GM12878 (cell line): ENCODE measurements around the gene CD82. TPM values are rescaled to one million over a fixed set of nuclear protein-coding genes. Genes with fewer than 3 reads are reported as not detected.
A peak's percentile ranks its signal among the peaks of the same experiment; 100 is the strongest.

Experiments used
- ATAC-seq: fragments of 200-7000 bp; cut with Tn5 transposase; 3 replicates; pipeline ENCODE4 v1.9.1; 2020; ENCODE audit warnings: mild to moderate bottlenecking, moderate library complexity
- BruUV-seq: library from RNA; stranded (reverse); fragments of 400-500 nt; replicated peaks from 2 replicates; lab custom pipeline; 2021; lab: Mats Ljungman, UMichigan
- CTCF ChIA-PET: fragments of 300-600 bp; sonication (Branson Sonifier 250); formaldehyde crosslinking; extraction: SDS; loops from one replicate; lab custom pipeline; 2021; ENCODE audit warnings: inconsistent platforms; lab: Yijun Ruan, JAX
- POLR2A ChIA-PET: fragments of 350-600 bp; formaldehyde crosslinking; extraction: SDS; loops from one replicate; lab custom pipeline; 2021; ENCODE audit warnings: inconsistent platforms; lab: Charles Lee
- RAD21 ChIA-PET: fragments of 300-600 bp; sonication (Branson Sonifier 250); formaldehyde crosslinking; loops from one replicate; lab custom pipeline; 2023; ENCODE audit warnings: antibody characterized with exemption; ENCODE audit not compliant: unreplicated experiment; lab: Charles Lee
- SMC1A ChIA-PET: fragments of 300-600 bp; sonication (Branson Sonifier 250); formaldehyde crosslinking; loops from one replicate; lab custom pipeline; 2023; ENCODE audit not compliant: unreplicated experiment, uncharacterized antibody; lab: Charles Lee
- DNase-seq: peaks from one replicate; pipeline ENCODE4 v3.0.0-alpha.2; 2011; ENCODE audit warnings: low read depth, low spot score
- FAIRE-seq: peaks from 3 replicates; lab custom pipeline; 2011; peaks lifted over from hg19 to GRCh38; lab: Jason Lieb, UNC
- H2AFZ ChIP-seq: 2 replicates; pipeline ENCODE4 v1.6.0; 2011; ENCODE audit warnings: low read depth, low read length, control low read depth; ENCODE audit not compliant: control insufficient read depth
- H3K27ac ChIP-seq: 2 replicates; pipeline ENCODE4 v1.5.1; 2011; ENCODE audit warnings: control low read depth; ENCODE audit not compliant: control insufficient read depth, insufficient read depth
- H3K27me3 ChIP-seq, 2 experiments: replicated peaks in 1 of 2; 2 replicates each; pipeline versions ENCODE4 v1.6.0 to v1.6.1; 2011; ENCODE audit warnings: low read length in 1 of 2; ENCODE audit not compliant: control insufficient read depth in 2 of 2, insufficient read depth in 2 of 2
- H3K36me3 ChIP-seq, 2 experiments: 2 replicates each; pipeline ENCODE4 v1.5.1; 2011; ENCODE audit warnings: low read length in 1 of 2; ENCODE audit not compliant: control insufficient read depth in 2 of 2, insufficient read depth in 2 of 2
- H3K4me1 ChIP-seq: 2 replicates; pipeline ENCODE4 v1.6.1; 2011; ENCODE audit warnings: mild to moderate bottlenecking, low read length, moderate library complexity, mixed read lengths; ENCODE audit not compliant: control insufficient read depth, insufficient read depth
- H3K4me2 ChIP-seq: 2 replicates; pipeline ENCODE4 v1.6.0; 2011; ENCODE audit warnings: control low read depth; ENCODE audit not compliant: control insufficient read depth, insufficient read depth
- H3K4me3 ChIP-seq: fragments of 200-600 bp; sonication (generic); 2 replicates; pipeline ENCODE4 v1.5.1; 2016
- H3K79me2 ChIP-seq: 2 replicates; pipeline ENCODE4 v1.6.0; 2011; ENCODE audit warnings: low read length; ENCODE audit not compliant: control insufficient read depth, insufficient read depth
- H3K9ac ChIP-seq: 2 replicates; pipeline ENCODE4 v1.8.0; 2011; ENCODE audit warnings: low read length, control low read depth, mixed read lengths; ENCODE audit not compliant: control insufficient read depth, insufficient read depth
- H3K9me3 ChIP-seq: replicated peaks from 3 replicates; pipeline ENCODE4 v1.5.1; 2011; ENCODE audit warnings: mild to moderate bottlenecking, low read length; ENCODE audit not compliant: control insufficient read depth, insufficient read depth
- H4K20me1 ChIP-seq: 2 replicates; pipeline ENCODE4 v1.6.0; 2011; ENCODE audit not compliant: control insufficient read depth, insufficient read depth
- IRF5 ChIP-seq: fragments of 450-650 bp; IDR thresholded peaks from 2 replicates; pipeline ENCODE4 v1.6.1; 2017; ENCODE audit warnings: borderline replicate concordance
- MLLT1 ChIP-seq: fragments of 450-650 bp; IDR thresholded peaks from 2 replicates; pipeline ENCODE4 v1.6.1; 2016; ENCODE audit warnings: mild to moderate bottlenecking
- NR2C1 ChIP-seq: fragments of 450-650 bp; IDR thresholded peaks from 2 replicates; pipeline ENCODE4 v1.6.1; 2017; ENCODE audit warnings: antibody characterized with exemption, mild to moderate bottlenecking, moderate library complexity
- POLR2A ChIP-seq: IDR thresholded peaks from 2 replicates; pipeline ENCODE4 v1.6.1; 2011; ENCODE audit warnings: low read depth, mild to moderate bottlenecking, low read length
- RELA ChIP-seq: fragments of 450-650 bp; IDR thresholded peaks from 2 replicates; pipeline ENCODE4 v1.8.0; 2014; ENCODE audit warnings: borderline replicate concordance; ENCODE audit not compliant: partially characterized antibody
- ZNF687 ChIP-seq: fragments of 450-650 bp; IDR thresholded peaks from 2 replicates; pipeline ENCODE4 v1.6.1; 2017; ENCODE audit warnings: mild to moderate bottlenecking, moderate library complexity
- WGBS: methylation state at CpG from one replicate; pipeline ENCODE4 v1.1.6; 2016; ENCODE audit warnings: low lambda C conversion rate; ENCODE audit not compliant: insufficient replicate concordance, insufficient coverage; ENCODE audit errors: missing lambda C conversion rate; 5-methylcytosine and 5-hydroxymethylcytosine counted together
- in situ Hi-C: fragments of 300-500 bp; cut with MboI; formaldehyde crosslinking; loops from 9 replicates; pipeline ENCODE4 v1.14.3; 2018; ENCODE audit warnings: mixed read lengths
- intact Hi-C: fragments of 100-400 bp; cut with micrococcal nuclease; formaldehyde crosslinking; loops from one replicate; pipeline ENCODE4 v1.14.2; 2022; ENCODE audit not compliant: unreplicated experiment
- polyA plus RNA-seq, 11 experiments: library from polyadenylated mRNA; depleted of rRNA in 4 of 11; unstranded in 6 of 11; stranded (reverse) in 5 of 11; fragments of >200 nt; fragmentation: Nextera tagmentation in 4 of 11; fragmentation: Illumina TruSeq in 1 of 11; extraction: Ambion mirVana in 4 of 11; extraction: Trizol in 1 of 11; gene quantifications; 1 replicate in 1 of 11; 2 replicates in 10 of 11; pipeline versions ENCODE4 v1.2.1 to v1.2.3, GENCODE V29; 2011 to 2016; ENCODE audit warnings: inconsistent platforms in 2 of 11, missing spikeins in 2 of 11, low read depth in 1 of 11
- total RNA-seq, 4 experiments: library from RNA; depleted of rRNA in 3 of 4; stranded (reverse); fragments of >200 nt in 3 of 4; fragmentation: Illumina TruSeq in 1 of 4; extraction: Trizol in 1 of 4; gene quantifications; 2 replicates each; pipeline versions ENCODE4 v1.2.1 to v1.2.3, GENCODE V29; 2013 to 2021

Gene CD82
- total and polyA plus RNA-seq, 10 of the 15 experiments (the other 5 are each of a cell fraction or from before 2014, with no cell fraction given): 5.2 to 180 (median 84.7) TPM

- H2AFZ ChIP-seq: no peak overlapping the region
These were observed 42.0 kb downstream of the CD82 start for GRCh38 chr11:44607319-44607962.

More at GRCh38 chr11:44607319-44607962, 42.0 kb downstream of the CD82 start:
- H3K27ac ChIP-seq: peak overlapping the region; percentile 60
- no peak overlapping the region for H3K4me3 ChIP-seq
- FAIRE-seq: no peak
- WGBS: 41% methylated on average over 6 of the region's 6 CpGs
- intact Hi-C loops (no loop called here), in situ Hi-C loops (loop anchor here (5.0 kb wide), 1 partner anchor 40 kb away; the partner anchor contains the start of gene CD82)
- no peak for ATAC-seq
- H3K36me3 ChIP-seq: peaks cover 27 to 37% of the 10 kb centered on the region in 2 experiments
- DNase-seq: no peak
- no peaks in the 10 kb centered on the region for H4K20me1 ChIP-seq
- ChIA-PET POLR2A (interaction anchor here (21.2 kb wide), 1 partner anchor 40 kb away, joined by 434 read pairs; the partner anchor contains the start of gene CD82), RAD21 (interaction anchor here (0.9 to 1.5 kb wide), 7 partner anchors 9 to 51 kb away, joined by 3 to 11 read pairs (median 5); no protein-coding TSS in a partner anchor), CTCF (interaction anchor here (0.7 to 1.7 kb wide), 6 partner anchors 10 to 50 kb away, joined by 3 to 18 read pairs (median 6); no protein-coding TSS in a partner anchor), SMC1A (interaction anchor here (0.9 to 1.6 kb wide), 9 partner anchors 10 to 50 kb away, joined by 3 to 12 read pairs (median 6); no protein-coding TSS in a partner anchor)
- TF ChIP-seq ZNF687: peak; percentile 18; the same call in 1 of the 2 replicates
- TF ChIP-seq NR2C1: no peak
- TF ChIP-seq RELA: no peak
- no peak for TF ChIP-seq IRF5
- 0 out of 2 replicates have a peak, but pooled peaks have one; percentile 17 for TF ChIP-seq POLR2A
- TF ChIP-seq MLLT1: no peak
- no peaks in the 10 kb centered on the region for H3K9me3 ChIP-seq
- BruUV-seq: no TSS peak
- H3K4me2 ChIP-seq: no peak overlapping the region
- no peaks in the 10 kb centered on the region; the same call in 1 of the 2 replicates for H3K79me2 ChIP-seq
- peaks cover 88% of the 10 kb centered on the region for H3K4me1 ChIP-seq
- H3K27me3 ChIP-seq: no peaks in the 10 kb centered on the region
- H3K9ac ChIP-seq: no peak overlapping the region
